GM10266 (cell line): ENCODE data around the gene LCTL.
"Not testable (repeated sequence)": the region's sequence is repeated elsewhere in the genome, so short reads cannot be mapped to it uniquely, and the experiment has no call there.

Experiments used
- DNase-seq: peaks from one replicate; pipeline ENCODE4 v3.0.0; 2012; ENCODE audit errors: extremely low spot score
- TF ChIP-seq, protein P1 (sequence below): IDR thresholded peaks from 2 replicates; pipeline ENCODE4 v1.5.1; 2012; ENCODE audit warnings: mild to moderate bottlenecking, low read depth; ENCODE audit not compliant: control insufficient read depth, insufficient read depth; ENCODE audit errors: missing control alignments

Gene LCTL

DNA sequence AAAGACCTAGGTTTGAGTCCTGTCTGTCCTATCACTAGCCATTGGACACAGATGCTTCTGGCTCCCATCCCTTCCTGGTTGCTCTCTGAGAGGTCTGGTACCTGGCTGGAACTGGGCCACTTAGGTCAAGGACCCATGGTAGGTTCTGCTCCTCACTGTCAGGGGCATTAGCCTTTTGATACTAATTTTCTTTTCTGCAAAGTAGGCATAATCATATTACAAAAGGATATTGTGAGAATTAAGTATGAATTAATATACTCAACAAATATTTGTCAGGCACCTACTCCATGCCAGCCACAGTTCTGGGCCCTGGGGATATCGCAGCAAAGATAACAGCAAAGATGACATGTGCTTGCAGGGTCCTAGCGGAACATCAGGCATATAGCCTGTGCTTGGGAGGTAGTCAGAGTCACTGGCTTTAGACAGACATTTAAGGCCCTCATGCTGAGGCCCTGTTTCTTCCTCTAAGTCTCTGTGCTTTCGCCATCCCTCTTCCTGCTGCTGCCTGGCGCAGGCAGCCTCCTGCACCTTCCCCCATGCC, 25.6 kb upstream of the LCTL start:
- TF ChIP-seq, protein P1, sequence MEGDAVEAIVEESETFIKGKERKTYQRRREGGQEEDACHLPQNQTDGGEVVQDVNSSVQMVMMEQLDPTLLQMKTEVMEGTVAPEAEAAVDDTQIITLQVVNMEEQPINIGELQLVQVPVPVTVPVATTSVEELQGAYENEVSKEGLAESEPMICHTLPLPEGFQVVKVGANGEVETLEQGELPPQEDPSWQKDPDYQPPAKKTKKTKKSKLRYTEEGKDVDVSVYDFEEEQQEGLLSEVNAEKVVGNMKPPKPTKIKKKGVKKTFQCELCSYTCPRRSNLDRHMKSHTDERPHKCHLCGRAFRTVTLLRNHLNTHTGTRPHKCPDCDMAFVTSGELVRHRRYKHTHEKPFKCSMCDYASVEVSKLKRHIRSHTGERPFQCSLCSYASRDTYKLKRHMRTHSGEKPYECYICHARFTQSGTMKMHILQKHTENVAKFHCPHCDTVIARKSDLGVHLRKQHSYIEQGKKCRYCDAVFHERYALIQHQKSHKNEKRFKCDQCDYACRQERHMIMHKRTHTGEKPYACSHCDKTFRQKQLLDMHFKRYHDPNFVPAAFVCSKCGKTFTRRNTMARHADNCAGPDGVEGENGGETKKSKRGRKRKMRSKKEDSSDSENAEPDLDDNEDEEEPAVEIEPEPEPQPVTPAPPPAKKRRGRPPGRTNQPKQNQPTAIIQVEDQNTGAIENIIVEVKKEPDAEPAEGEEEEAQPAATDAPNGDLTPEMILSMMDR, result no peak
- DNase-seq, result no peak

DNA sequence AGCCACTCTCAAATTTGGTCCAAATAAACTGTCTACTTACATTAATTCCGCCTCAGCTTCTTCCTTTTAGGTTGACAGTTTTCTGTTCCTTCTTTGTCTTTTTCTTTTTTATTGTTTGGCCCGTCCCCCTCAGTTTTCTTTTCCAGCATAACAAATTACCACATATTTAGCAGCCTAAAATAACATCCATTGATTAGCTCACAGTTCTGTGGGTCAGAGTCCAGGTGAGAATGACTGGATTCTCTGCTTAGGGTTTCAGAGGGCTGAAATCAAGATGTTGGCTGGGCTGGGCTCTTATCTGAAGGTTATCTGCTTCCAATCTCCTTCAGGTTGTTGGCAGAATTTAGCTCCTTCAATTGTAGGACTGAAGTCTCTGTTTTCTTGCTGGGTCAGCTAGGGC, 24.6 kb upstream of the LCTL start:
- no peak for DNase-seq
- TF ChIP-seq, protein P1, result no peak

DNA sequence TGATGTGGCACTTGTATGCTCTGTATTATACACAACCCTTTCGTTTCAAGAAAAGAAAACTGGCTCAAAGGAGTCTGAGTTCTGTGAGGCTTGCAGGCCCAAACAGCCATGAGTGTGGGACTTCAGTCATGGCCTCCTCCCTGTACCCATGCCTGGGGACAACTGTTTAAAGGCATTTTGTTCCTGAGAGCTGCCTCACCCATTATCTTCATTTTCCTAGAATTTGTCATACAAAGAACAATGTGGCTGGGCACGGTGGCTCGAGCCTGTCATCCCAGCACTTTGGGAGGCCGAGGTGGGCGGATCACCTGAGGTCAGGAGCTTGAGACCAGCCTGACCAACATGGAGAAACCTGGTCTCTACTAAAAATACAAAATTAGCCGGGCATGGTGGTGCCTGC, 23.6 kb upstream of the LCTL start:
- DNase-seq, result not testable (repeated sequence)

DNA sequence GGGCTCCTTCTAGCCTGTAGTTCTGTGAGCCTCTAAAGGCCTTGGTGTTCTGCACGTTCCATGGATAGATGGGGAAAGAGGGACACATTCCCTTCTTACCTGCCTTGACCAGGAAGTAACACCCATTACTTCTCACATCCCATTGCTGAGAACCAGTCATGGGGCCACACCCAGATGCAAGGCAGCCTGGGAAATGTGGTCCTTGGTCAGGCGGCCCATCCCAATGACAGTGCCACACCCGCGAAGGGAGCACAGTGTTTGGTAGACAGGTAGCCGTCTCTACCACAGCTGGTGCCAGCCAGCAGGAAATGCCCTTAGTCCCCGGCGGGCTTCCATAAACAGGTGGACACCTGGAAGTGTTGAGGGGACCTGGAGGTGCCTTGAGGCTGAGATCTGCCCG, 23.2 kb upstream of the LCTL start:
- TF ChIP-seq, protein P1, result no peak
- DNase-seq, result no peak

DNA sequence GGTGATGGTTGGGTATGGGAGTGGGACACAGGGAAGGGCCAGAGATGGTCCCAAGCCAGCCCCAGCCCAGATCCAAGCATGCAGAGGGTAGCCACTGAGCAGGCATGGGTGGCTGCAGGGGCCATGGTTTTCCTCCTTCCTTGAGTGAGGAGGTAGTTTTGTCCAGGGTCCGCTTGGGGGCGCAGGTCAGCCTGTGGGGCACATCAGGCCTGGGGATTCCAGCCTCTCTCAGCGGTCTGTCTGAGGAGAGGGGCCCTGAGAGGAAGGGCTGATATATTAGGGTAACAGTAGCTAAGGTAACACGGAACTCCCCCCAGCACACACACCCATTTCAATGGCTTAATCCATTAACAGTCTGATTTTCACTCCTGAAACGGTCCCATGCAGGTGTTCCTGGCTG, 22.7 kb upstream of the LCTL start:
- no peak for DNase-seq

DNA sequence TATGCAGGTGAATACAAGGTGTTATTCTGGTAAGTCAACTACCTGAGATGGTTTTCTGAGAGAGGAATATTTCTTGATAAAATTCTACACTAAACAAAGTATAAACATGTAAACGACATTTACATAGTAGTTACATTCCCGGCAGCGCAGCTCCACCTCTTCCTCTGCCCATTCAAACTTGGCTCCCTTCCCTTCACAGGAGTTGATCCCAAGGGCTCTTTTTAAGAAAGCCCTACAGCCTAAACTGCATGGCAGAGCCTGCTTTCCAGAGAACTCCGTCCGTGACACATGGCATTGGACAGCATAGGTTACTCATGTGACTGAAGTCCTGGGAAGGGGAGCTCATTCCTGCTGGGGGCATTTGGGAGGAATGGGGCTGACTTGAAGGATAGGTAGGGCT, 22.0 kb upstream of the LCTL start:
- TF ChIP-seq, protein P1, result no peak
- DNase-seq, result no peak

More for the DNA sequence above, 22.7 kb upstream of the LCTL start:
- TF ChIP-seq, protein P1, result no peak

DNA sequence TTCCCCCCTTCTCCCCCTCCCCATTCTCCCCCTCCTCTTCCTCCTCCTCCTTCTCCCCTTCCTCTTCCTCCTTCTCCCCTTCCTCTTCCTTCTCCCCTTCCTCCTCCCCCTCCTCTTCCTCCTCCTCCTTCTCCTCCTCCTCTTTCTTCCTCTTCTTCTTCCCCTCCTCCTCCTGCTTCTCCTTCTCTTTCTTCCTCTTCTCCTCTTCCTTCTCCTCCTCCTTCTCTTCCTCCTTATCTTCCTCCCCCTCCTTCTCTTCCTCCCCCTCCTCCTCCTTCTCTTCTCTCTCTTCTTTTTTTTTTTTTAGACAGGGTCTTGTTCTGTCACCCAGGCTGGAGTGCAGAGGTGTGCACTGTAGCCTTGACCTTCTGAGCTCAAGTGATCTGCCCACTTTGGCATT, 21.2 kb upstream of the LCTL start:
- TF ChIP-seq, protein P1, result no peak

More for the DNA sequence above, 21.2 kb upstream of the LCTL start:
- no peak for DNase-seq
